ENCODE results near the gene LNX2. TPM values are rescaled to one million over a fixed set of nuclear protein-coding genes. Genes with fewer than 3 reads are reported as not detected.

Gene LNX2
- total RNA-seq, 2 donors from 2014 or later: 4.1 TPM

DNA sequence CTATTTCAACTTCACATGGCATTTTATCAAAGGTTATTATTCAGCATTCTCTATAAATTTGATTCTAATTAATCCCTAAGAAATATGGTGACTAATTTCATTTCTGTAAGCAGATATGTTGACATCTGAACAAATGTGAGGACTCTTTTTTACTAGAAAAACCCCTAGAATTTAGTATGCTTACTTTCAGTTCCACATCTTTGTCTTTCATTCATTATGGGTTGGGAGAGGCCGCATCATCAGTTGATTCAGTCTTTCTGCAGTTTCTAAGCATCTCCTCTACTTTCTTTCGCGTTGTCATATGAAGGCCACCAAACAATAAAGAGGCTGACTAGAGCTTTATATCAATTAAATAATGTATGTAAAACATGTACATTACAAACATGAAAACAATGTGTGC lies 114.5 kb downstream of the LNX2 start:
- ATAC-seq (replicated peaks): no peak
- no peak overlapping the region for H3K27ac Mint-ChIP-seq
- H3K4me3 Mint-ChIP-seq: no peak overlapping the region
- no peaks in the 10 kb centered on the region for H3K9me3 Mint-ChIP-seq
- H3K4me1 Mint-ChIP-seq: no peaks in the 10 kb centered on the region
- H3K36me3 Mint-ChIP-seq (ENCODE audit: low read depth): no peaks in the 10 kb centered on the region
- H3K27me3 Mint-ChIP-seq: peaks cover 9% of the 10 kb centered on the region

- no peaks in the 10 kb centered on the region for H3K36me3 Mint-ChIP-seq (ENCODE audit: low read depth)
- H3K27ac Mint-ChIP-seq: no peak overlapping the region
- H3K9me3 Mint-ChIP-seq: no peaks in the 10 kb centered on the region
- no peak overlapping the region for H3K4me3 Mint-ChIP-seq
- peaks cover 11% of the 10 kb centered on the region for H3K27me3 Mint-ChIP-seq
- H3K4me1 Mint-ChIP-seq: no peaks in the 10 kb centered on the region
- ATAC-seq (replicated peaks): no peak
Measured at GRCh38 chr13:27504868-27505194, 115.5 kb downstream of the LNX2 start.

GRCh38 chr13:27504128-27504867 lies 116.0 kb downstream of the LNX2 start:
- H3K27me3 Mint-ChIP-seq: peaks cover 5% of the 10 kb centered on the region
- no peak overlapping the region for H3K27ac Mint-ChIP-seq
- no peaks in the 10 kb centered on the region for H3K36me3 Mint-ChIP-seq (ENCODE audit: low read depth)
- H3K4me3 Mint-ChIP-seq: no peak overlapping the region
- H3K9me3 Mint-ChIP-seq: no peaks in the 10 kb centered on the region
- no peaks in the 10 kb centered on the region for H3K4me1 Mint-ChIP-seq
- ATAC-seq (replicated peaks): no peak

GRCh38 chr13:27500806-27501534 lies 119.4 kb downstream of the LNX2 start:
- no peaks in the 10 kb centered on the region for H3K4me1 Mint-ChIP-seq
- H3K27me3 Mint-ChIP-seq: peaks cover 3% of the 10 kb centered on the region
- no peak overlapping the region for H3K27ac Mint-ChIP-seq
- H3K9me3 Mint-ChIP-seq: no peaks in the 10 kb centered on the region
- no peaks in the 10 kb centered on the region for H3K36me3 Mint-ChIP-seq (ENCODE audit: low read depth)
- ATAC-seq (replicated peaks): no peak
- no peak overlapping the region for H3K4me3 Mint-ChIP-seq

GRCh38 chr13:27497563-27498230 lies 122.6 kb downstream of the LNX2 start:
- Mint-ChIP-seq H3K36me3 (ENCODE audit: low read depth) (no peaks in the 10 kb centered on the region), H3K27ac (no peak overlapping the region), H3K4me1 (no peaks in the 10 kb centered on the region), H3K9me3 (no peaks in the 10 kb centered on the region), H3K4me3 (no peak overlapping the region), H3K27me3 (peaks cover 3% of the 10 kb centered on the region)
- ATAC-seq (replicated peaks): no peak

DNA sequence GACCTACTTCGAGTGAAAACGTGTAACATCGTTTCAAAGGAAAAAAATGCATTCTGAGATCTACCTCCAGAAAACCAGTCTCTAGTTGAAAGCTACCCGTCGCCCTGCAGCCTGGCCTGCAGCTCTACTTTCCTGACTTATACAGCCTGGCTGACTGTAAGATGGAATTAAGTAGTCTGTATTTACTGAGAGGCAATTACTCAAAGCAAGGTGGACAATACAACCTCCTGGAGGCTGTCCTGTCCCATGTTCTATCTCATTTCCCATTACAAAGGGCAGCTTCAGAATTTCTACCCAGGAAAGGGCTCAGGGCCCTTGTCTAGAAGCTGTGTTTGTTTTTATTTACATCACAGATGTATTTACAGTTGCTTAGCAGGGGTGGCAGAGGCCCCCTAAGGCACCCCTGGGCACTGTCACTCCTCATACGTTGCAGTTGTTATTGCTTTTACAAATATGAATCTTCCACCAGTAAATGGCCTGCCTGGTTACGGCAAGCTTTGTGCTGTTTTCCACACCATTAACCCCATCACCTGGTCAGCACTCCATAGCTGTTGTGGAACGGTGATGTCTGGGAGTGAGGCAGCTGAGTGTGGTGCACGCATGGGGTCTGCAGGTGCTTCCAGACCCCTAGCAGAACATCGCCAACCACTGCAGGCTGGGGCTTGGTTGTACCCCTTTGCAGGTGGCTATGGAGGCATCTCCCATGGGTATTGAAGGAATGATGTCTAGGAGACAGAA lies 123.6 kb downstream of the LNX2 start:
- Mint-ChIP-seq H3K4me1 (no peaks in the 10 kb centered on the region), H3K4me3 (no peak overlapping the region), H3K9me3 (no peaks in the 10 kb centered on the region), H3K27me3 (peaks cover 3% of the 10 kb centered on the region), H3K36me3 (ENCODE audit: low read depth) (no peaks in the 10 kb centered on the region), H3K27ac (no peak overlapping the region)
- ATAC-seq (replicated peaks): no peak

DNA sequence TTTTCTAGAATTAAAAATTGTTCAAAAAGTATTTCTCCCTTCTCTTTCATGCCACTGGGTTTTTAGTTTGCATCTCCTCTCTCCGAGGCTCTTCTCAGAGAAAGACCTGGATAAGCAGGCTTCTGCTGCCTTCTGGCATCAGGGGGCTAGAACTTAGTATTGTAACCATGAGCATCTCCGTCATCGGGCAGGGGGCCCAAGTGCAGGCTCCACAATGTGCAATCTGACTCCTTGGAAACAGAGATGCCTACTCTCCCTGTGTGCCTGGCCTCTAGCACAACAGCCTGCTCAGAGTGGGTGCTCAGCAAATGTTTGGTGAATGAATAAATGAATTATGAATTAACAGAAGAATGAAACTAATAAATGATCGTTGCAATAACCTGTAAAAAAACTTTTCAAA lies 124.3 kb downstream of the LNX2 start:
- Mint-ChIP-seq H3K27ac (no peak overlapping the region), H3K27me3 (peaks cover 3% of the 10 kb centered on the region), H3K9me3 (no peaks in the 10 kb centered on the region), H3K4me1 (no peaks in the 10 kb centered on the region), H3K4me3 (no peak overlapping the region), H3K36me3 (ENCODE audit: low read depth) (no peaks in the 10 kb centered on the region)
- ATAC-seq (replicated peaks): no peak

Other genes with a start within 250 kb of the LNX2 start
- gene GTF3A, start 195.9 kb downstream of the LNX2 start, total RNA-seq: 100 to 1,000 TPM; 114 to 226 TPM
- 10 to 100 TPM; 36.2 to 41.2 TPM for gene MTIF3, start 170.0 kb downstream of the LNX2 start, total RNA-seq
- 100 to 1,000 TPM; 128 to 138 TPM for gene POLR1D, start 1.4 kb upstream of the LNX2 start, total RNA-seq
- gene GSX1, start 172.0 kb upstream of the LNX2 start, total RNA-seq: not detected